Inflammatory macrophage treated with lipopolysaccharide for 1 hour (primary cell): Measurements from ENCODE around the gene CACNA1A.
"Not testable (repeated sequence)": the region's sequence is repeated elsewhere in the genome, so short reads cannot be mapped to it uniquely, and the experiment has no call there.

ENCODE experiments used
- DNase-seq, 2 donors: peaks; one replicate each; pipeline ENCODE4 v3.0.0-alpha.2; 2020 to 2022

The CACNA1A gene

GRCh38 chr19:13185763-13186657 is 320.3 kb downstream of the CACNA1A start:
- DNase-seq: not testable (repeated sequence)

- not testable (repeated sequence) for DNase-seq
These were observed 321.4 kb downstream of the CACNA1A start for GRCh38 chr19:13184926-13185325.

- peak; percentile 19 to 43 for DNase-seq
These were observed 324.4 kb downstream of the CACNA1A start for GRCh38 chr19:13181747-13182388.

DNA sequence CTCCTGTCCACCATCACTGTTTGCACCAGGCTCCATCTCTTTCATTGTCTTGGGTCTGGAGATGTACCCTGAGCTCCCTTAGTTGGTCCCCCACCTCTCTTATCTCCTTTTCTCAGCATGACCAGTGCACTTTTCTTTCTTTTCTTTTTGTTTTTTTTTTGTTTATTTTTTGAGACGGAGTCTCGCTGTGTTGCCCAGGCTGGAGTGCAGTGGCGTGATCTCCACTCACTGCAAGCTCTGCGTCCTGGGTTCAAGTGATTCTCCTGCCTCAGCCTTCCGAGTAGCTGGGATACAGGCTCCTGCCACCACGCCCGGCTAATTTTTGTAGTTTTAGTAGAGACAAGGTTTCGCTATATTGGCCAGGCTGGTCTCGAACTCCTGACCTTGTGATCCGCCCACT is 328.0 kb downstream of the CACNA1A start:
- DNase-seq: not testable (repeated sequence)

- DNase-seq: not testable (repeated sequence)
These were observed 328.7 kb downstream of the CACNA1A start for GRCh38 chr19:13177584-13177983.

GRCh38 chr19:13176345-13176744 is 329.9 kb downstream of the CACNA1A start:
- no peak for DNase-seq

DNA sequence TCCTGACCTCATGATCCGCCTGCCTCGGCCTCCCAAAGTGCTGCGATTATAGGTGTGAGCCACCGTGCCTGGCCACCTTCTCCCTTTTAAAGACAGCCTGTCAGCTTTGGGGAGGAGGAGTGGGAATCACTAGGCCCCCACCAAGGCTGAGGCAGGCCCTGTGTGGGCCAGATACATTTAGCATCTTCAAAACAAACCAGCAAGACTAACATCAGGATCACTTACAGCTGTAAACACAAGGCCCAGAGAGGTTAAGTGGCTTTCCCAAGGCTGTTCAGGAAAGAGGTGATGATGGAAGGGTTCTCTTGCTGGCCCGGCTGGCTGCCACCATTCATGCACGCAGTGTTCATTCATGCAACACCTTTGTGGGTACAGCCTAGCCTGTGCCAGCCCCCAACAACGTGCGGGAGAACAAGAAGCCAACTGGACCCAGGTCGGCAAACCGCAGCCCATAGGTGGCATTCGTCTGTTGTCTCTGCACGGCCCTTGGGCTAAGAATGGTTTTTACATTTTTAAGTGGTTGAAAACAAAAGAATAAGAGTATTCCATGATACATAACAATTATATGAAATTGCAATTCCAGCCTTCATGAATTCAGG is 333.0 kb downstream of the CACNA1A start:
- DNase-seq: no peak

GRCh38 chr19:13172346-13173138 is 333.7 kb downstream of the CACNA1A start:
- DNase-seq: peak; percentile 48 to 64

DNA sequence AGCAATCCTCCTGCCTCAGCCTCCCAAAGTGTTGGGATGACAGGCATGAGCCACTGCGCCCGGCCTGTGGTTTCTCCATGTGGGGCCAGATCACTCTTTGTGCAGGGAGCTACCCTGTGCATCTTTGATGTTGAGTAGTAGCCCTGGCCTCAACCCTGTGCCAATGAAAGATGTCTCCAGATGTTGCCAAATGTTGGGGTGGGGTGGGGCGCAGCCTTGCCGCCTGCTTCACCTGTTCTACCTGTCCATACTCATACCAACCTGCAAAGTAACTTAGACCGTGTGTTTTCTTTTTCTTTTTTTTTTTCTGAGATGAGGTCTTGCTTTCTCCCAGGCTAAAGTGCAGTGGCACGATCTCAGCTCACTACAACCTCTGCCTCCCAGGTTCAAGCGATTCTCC is 335.1 kb downstream of the CACNA1A start:
- no peak for DNase-seq

- DNase-seq: no peak
These were observed 336.5 kb downstream of the CACNA1A start for GRCh38 chr19:13169769-13170168.

DNA sequence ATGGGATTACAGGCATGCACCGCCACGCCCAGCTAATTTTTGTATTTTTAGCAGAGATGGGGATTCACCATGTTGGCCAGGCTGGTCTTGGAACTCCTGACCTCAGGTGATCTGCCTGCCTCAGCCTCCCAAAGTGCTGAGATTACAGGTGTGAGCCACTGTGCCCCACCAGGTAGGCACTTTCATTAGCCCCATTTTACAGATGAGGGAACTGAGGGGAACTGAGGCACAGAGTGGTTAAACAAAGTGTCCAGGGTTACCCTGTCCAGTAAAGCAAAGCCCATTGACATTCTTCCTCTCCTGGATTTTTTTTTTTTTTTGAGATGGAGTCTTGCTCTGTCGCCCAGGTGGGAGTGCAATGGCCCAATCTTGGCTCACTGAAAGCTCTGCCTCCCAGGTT is 340.1 kb downstream of the CACNA1A start:
- DNase-seq: not testable (repeated sequence)

DNA sequence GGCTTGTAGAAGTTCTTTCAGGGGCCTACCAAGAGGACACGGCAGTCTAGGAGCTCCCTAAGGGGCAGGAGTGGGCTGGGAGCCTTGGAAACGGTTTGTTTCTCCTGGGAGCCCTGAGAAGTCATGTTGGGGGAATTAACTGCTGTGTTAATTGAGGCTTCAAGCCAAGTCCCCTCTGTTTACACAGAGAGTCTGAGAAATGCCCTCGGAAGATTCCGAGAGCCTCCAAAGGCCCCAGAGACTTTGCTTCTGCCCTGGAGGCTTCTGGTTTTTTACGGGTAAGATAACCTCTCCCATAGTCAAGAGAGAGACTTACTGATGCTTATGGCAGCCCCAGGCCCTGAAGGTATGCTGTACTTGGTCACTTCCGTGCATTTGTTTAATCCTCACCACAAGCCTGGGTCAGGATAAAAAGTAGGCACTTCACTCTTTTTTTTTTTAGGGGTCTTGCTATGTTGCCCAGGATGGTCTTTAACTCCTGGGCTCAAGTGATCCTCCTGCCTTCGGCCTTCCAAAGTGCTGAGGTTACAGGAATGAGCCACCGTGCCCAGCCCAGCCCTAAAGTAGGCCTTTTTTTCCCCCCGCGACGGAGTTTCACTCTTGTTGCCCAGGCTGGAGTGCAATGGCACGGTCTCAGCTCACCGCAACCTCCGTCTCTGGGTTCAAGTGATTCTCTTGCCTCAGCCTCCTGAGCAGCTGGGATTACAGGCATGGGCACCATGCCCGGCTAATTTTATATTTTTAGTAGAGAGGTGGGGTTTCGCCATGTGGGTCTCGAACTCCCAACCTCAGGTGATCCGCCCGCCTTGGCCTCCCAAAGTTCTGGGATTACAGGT is 340.9 kb downstream of the CACNA1A start:
- DNase-seq: no peak

DNA sequence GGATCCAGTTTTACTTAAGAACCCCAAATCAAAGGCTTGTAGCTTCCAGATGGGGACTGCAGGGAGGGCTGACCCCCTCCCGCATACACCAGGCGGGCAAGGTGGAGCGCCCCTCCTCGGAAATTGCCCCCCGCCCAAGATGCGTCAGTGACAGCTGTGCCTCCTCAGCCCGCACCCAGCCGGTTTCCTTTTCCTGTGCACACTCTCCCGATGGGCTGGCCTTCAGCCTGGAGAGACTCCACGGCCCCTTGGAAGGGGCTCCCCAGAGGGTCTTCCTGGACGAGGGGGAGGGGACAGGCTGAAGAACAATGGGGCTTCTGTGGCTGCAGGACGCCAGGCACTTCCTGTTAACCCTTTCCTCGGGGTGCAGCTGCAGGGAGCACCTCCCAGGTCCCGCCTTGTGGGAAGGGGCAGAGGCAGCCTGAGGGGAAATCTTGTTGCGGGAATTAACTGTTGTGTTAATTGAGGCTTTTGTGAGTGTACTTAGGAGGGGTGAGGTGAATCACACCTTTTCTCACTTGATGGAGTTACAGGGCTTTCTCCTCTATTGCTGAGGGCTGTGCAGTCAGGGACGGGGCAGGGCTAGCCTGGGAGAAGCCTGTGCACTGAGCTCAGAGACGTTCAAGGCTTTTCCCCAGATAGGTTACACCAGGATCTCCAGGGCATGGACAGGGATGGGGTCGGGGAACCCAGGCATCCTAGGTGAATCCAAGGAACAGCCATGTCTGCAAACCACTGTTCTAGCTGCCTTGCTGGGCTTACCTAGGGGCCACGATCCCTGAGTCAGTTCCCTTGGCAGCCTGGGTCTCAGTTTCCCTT is 341.7 kb downstream of the CACNA1A start:
- no peak for DNase-seq

- peak in 1 of 2 donors; percentile 29 for DNase-seq
These were observed 342.5 kb downstream of the CACNA1A start for GRCh38 chr19:13163609-13164342.

GRCh38 chr19:13162724-13163608 is 343.3 kb downstream of the CACNA1A start:
- DNase-seq: peak; percentile 92 to 96

DNA sequence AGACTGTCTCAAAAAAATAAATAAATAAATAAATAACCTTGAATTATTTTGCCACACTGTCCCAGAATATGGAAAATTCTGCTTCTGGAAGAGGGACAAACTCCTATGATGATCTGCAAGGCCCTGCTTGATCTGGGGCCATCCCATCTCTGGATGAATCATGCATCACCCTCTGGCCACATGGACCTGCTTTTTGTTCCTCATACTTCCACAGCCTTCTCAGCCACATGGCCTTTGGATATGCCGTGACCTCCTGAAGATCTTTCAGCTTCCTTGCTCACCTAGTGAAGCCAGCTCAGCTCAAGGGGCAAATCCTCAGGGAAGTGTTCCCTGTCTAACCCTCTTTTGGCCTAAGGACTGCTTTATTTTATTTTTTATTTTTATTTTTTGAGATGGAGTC is 345.7 kb downstream of the CACNA1A start:
- peak; percentile 55 to 63 for DNase-seq

DNA sequence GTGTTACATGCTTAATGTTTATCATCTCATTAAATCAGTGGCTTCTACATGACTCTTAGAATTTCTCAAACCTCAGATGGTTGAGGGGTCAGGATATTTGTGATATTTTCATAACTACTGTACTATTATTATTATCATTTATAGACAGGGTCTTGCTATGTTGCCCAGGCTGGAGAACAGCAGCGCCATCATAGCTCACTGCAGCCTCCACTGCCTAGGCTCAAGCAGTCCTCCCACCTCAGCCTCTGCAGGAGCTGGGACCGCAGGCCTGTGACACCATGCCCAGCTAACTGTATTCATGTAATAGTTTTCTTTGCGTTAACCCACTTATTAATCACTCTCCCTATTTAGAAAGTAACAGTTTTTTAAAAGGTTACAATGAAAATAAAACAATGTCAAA is 346.6 kb downstream of the CACNA1A start:
- no peak for DNase-seq
